Astrocyte (in vitro differentiated cells and primary cell): ENCODE data around the gene RHBDL3.

Experiments used
- CTCF ChIP-seq: IDR thresholded peaks from 2 replicates; pipeline ENCODE4 v1.5.1; 2011; ENCODE audit warnings: low read depth, mild to moderate bottlenecking, inconsistent platforms, low read length, moderate library complexity; ENCODE audit not compliant: insufficient read depth
- EZH2 ChIP-seq: IDR thresholded peaks from 2 replicates; pipeline ENCODE4 v1.6.1; 2012; ENCODE audit warnings: mild to moderate bottlenecking, low read length, inconsistent platforms; ENCODE audit not compliant: insufficient read depth

GRCh38 chr17:32222621-32223020, 43.0 kb upstream of the RHBDL3 start:
- TF ChIP-seq CTCF: no peak
- no peak for TF ChIP-seq EZH2
